GM20431 (cell line): ENCODE data around the gene SELP.
"Not testable (repeated sequence)": the region's sequence is repeated elsewhere in the genome, so short reads cannot be mapped to it uniquely, and the experiment has no call there.

ENCODE experiments used
- in situ Hi-C: fragments of 300-500 bp; cut with MseI, MboI; formaldehyde crosslinking; loops from one replicate; pipeline ENCODE4 v1.15.0; 2020; ENCODE audit warnings: low sequenced_read_pairs; ENCODE audit not compliant: unreplicated experiment

Gene SELP

GRCh38 chr1:169630006-169630405 is at the start of gene SELP:
Gene SELP, minus strand, starts transcription at chr1:169630124. Its CDS starts 50 bp downstream, at chr1:169630074.
- in situ Hi-C loops: no loop called here

- in situ Hi-C loops: no loop called here
Observed at GRCh38 chr1:169679692-169680091, 49.8 kb upstream of the SELP start.

GRCh38 chr1:169676001-169676400 is 46.1 kb upstream of the SELP start:
- in situ Hi-C loops: no loop called here

GRCh38 chr1:169670836-169671235 is 40.9 kb upstream of the SELP start:
- in situ Hi-C loops: no loop called here

- in situ Hi-C loops: not testable (repeated sequence)
Observed at GRCh38 chr1:169670244-169670643, 40.3 kb upstream of the SELP start.

- in situ Hi-C loops: not testable (repeated sequence)
Observed at GRCh38 chr1:169667699-169668596, 38.0 kb upstream of the SELP start.

GRCh38 chr1:169667227-169667639 is 37.3 kb upstream of the SELP start:
- in situ Hi-C loops: not testable (repeated sequence)

GRCh38 chr1:169662680-169663079 is 32.8 kb upstream of the SELP start:
- in situ Hi-C loops: not testable (repeated sequence)

GRCh38 chr1:169661066-169661465 is 31.1 kb upstream of the SELP start:
- in situ Hi-C loops: not testable (repeated sequence)

GRCh38 chr1:169658777-169659176 is 28.9 kb upstream of the SELP start:
- in situ Hi-C loops: not testable (repeated sequence)

GRCh38 chr1:169653873-169654272 is 23.9 kb upstream of the SELP start:
- in situ Hi-C loops: no loop called here

GRCh38 chr1:169651035-169651434 is 21.1 kb upstream of the SELP start:
- in situ Hi-C loops: no loop called here

GRCh38 chr1:169650551-169650950 is 20.6 kb upstream of the SELP start:
- in situ Hi-C loops: no loop called here

- in situ Hi-C loops: no loop called here
Observed at GRCh38 chr1:169648709-169649108, 18.8 kb upstream of the SELP start.

GRCh38 chr1:169648187-169648586 is 18.3 kb upstream of the SELP start:
- in situ Hi-C loops: no loop called here

- in situ Hi-C loops: no loop called here
Observed at GRCh38 chr1:169647512-169647911, 17.6 kb upstream of the SELP start.

GRCh38 chr1:169644297-169644696 is 14.4 kb upstream of the SELP start:
- in situ Hi-C loops: no loop called here

GRCh38 chr1:169634877-169635276 is 5.0 kb upstream of the SELP start:
- in situ Hi-C loops: no loop called here

GRCh38 chr1:169634145-169634544 is 4.2 kb upstream of the SELP start:
- in situ Hi-C loops: no loop called here

- in situ Hi-C loops: no loop called here
Observed at GRCh38 chr1:169631249-169631648, 1.3 kb upstream of the SELP start.

GRCh38 chr1:169624912-169625311 is 5.0 kb downstream of the SELP start:
- in situ Hi-C loops: no loop called here

GRCh38 chr1:169624122-169624521 is 5.8 kb downstream of the SELP start:
- in situ Hi-C loops: no loop called here
